A204.1 (cell line): ENCODE data around the gene MAP4K2.
"Not testable (repeated sequence)": the region's sequence is repeated elsewhere in the genome, so short reads cannot be mapped to it uniquely, and the experiment has no call there.

ENCODE experiments used
- FAIRE-seq: peaks from 2 replicates; lab custom pipeline; 2012; peaks lifted over from hg19 to GRCh38; lab: Jason Lieb, UNC

MAP4K2 gene

GRCh38 chr11:64838600-64839334 is 35.8 kb upstream of the MAP4K2 start:
- no peak for FAIRE-seq

DNA sequence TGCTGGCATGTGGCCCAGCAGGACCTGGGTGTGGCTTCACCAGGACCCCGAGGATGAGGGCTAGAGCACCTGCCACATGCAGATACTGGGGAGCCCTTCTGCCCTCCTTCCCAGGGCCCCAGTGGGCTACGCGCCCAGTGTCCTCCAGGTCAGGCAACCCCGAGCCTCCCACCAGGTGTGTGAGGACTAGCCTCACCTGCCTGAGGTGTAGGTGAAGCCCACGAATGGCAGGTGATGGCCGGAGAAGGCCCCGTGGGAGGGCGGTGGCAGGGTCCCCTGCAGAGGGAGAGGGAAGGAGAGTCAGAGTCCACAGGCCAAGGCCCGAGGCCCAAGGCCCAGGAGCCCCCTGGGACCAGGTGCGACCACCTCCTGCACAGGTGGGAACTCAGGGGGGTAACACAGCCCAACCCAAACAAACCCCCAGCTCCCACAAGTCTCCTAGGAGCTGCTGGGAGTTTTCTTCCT is 34.9 kb upstream of the MAP4K2 start:
- no peak for FAIRE-seq

GRCh38 chr11:64836448-64837072 is 33.5 kb upstream of the MAP4K2 start:
- FAIRE-seq = no peak

- FAIRE-seq = no peak
Measured at GRCh38 chr11:64835616-64836447, 32.8 kb upstream of the MAP4K2 start.

- no peak for FAIRE-seq
Measured at GRCh38 chr11:64834723-64835615, 32.0 kb upstream of the MAP4K2 start.

- no peak for FAIRE-seq
Measured at GRCh38 chr11:64834031-64834722, 31.2 kb upstream of the MAP4K2 start.

DNA sequence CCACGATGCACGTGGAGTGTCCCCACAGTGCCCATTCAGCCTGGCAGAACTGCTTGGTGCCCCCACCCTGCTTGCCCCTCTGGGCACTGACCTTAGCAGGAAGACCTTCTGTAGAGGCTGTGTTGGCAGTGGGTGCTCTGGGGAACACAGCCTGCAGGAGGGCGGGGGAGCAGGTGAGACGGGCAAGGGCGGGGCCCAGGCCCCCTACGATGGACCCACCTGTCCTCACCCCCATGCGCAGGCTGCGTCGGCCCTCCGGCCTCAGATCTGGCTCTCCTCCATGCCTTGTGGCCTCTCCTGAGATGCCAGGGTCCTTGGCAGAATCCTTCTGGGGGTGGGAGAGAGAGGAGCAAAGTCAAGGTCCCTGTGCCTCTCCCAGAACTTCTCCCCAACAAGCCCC is 30.5 kb upstream of the MAP4K2 start:
- no peak for FAIRE-seq

DNA sequence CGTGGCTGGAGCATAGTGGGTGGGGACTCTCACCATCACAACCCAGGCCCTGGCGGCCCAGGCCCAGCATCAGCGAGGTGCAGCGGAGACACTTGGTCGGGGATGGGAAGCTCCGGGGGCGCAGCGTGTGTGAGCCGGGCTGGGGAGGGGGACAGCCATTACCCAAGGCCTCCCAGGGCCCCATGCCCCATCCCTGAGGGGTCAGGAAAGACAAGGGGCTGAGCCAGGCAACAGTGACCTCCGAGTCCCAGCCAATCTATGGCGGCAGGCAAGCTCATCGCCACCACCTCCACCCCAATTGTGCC is 30.1 kb upstream of the MAP4K2 start:
- FAIRE-seq = no peak

DNA sequence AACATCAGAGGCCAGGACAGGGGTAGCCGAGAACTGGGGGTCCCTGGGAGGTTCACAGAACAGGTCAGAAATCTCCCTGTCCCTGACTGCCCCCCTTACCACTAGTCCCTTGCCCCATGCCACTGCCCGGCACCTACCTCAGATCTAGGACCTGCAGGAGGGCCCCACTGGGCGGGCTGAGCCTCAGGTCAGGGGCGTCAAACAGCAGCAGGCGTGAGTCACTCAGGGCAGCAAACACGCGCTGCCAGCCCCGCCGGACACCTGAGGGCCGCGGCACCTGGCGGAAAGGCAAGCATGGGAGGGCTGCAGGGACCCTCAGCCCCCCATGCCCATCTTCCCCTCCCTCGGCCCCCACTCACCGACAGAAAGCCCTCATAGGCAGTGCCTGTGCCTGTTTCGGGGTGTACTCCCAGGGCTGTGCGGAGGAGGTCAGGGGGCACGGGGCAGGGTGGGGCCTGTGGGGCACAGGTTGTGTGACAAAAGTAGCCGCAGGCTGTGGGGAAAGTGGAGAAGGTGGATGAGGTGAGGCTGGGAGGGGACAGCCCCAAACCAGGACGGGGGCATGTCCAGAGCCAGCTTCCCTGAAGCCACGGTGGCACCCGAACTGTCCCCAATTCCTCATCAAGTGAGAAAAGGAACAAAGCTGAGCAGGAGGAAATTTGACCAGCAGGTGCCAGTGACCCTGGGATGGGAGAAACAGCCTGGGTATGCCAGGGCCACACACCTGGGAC is 29.6 kb upstream of the MAP4K2 start:
- FAIRE-seq = no peak

DNA sequence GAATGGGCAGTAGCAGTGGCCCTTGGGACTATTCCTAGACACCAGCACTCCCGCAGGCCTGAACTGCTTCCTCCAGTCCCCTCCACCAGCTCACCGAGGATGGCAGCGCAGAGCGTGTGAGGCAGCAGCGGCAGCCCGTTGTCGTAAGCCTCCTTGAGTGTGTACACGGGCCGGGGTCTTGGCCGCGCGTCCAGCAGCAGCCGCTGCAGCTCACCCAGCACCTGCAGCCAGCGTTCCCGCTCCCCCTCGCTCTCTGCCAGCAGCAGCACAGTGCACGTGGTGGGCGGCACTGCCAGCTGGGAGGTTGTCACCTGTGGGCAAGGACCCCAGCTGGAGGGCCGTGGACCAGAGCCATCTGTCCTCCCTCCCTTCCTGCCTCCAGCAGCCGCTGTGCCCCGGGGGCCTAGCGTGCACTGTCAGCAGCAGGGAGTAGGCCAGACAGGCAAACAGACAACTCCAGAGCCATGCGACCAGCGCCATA is 28.4 kb upstream of the MAP4K2 start:
- FAIRE-seq = no peak

DNA sequence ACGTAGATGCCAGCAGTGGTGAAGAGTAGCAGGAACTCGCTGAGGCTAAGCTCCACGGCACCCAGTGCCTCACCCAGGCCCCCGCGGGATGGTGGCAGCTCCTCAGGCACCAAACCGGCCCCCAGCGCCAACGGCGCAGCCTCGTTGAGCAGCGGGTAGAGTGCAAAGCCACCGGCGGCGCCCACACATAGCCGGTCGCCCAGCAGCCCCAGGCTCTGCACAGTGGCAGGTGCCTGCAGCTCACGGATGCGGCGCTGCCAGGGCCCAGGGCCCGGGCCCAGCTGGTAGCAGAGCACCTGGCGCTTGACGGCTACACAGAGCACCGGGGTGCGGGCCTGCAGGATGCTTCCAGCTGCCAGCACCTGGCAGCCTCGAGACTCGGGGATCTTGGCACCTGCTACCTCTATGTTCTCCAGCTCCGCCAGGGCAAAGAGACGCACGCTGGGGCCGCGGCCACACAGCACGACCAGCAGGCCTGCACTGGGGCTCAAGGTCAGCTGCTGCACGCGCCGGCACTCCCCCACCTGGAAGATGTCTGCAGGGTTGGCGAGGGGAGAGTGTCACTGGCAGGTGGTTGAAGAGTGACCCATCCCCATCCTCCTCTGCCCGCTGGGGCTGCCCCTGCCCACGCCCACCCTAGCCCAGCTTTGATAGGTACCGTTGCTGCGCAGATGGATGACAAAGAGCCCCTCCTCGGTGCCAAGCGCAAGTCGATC is 26.7 kb upstream of the MAP4K2 start:
- no peak for FAIRE-seq

DNA sequence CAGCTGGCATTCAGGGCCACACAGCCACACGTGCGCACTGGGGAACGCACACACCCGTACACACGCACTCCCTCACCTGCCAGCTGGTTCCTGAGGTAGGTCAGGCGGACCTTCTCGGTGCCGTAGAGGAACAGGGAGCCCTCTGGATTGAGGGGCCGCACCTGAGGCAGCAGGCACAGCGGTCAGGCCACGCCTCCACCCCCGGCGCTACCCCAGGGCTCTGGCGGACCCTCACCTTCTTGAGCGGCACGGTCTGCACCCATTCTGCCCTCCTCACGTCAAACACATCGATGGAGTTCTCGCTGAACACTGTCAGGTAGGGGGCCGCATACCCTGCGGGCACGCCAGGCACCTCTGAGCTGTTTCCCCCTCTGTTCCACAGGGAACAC is 24.4 kb upstream of the MAP4K2 start:
- FAIRE-seq = no peak

DNA sequence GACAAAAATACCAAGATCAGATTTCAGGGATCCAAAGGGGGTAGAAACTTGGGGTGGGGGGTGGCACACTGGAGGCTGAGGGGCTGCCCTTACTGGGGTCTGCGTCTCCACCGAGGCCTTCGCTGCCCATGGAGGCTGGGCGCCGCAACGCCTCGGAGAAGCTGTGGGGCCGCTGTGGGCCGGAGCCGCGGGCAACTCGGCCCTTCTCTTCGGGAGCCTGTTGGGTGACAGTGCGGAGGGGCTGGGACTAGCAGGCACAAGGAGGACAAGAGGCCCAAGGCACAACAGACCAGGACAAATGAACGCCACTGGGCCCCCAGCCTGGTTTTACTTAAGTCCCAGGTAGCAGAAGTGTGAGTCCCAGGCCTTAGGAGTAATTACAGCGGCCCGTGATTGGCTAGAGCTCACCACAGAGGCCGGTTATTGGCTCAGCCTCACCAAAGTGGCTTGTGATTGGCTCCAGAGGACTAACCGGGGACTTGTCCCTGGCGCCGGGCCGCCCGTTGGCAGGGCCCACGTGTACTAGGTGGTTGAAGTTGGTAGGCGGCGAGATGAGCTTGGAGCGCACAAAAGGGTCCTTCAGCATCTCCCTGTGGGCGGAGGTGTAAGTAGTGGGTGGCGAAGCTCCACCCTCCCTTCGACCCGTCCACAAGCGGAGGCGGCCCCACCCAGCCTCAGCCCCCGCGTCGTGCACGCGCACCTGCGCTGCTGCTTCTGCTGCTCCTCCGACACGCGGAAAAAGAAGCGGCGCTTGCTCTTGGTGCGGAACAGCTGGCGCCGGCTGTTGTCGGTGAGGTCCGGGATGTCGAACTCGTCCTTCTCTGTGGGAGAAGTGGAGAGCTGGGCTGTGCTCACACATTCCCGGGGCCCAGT is 23.8 kb upstream of the MAP4K2 start:
- no peak for FAIRE-seq

- FAIRE-seq = no peak
Measured at GRCh38 chr11:64826062-64826461, 23.0 kb upstream of the MAP4K2 start.

DNA sequence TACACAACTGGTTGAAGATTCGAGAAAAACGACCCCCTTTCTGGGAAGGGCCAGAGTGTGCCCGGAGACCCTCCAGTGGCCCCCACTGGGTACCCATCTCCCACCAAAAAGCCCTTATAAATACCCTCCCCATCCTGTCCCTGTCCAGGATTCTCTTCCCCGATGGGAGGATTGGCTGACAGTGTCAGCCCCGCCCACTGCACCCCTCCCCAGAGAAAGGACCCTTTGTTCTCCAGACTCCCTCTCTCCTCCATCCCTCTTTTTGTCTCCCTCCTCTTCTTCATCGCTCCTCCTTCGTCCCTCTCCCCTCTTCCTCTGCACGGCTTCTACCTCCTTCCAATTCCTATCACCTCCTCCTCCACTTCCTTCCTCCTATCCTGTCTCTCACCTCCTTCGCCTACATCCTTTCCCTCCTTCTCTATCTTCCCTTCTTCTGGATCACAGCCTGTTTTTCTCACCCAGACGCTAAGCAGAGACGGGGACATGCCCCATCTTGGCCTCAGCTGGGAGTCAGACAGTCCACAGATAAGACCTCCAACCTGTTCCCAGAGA is 20.6 kb upstream of the MAP4K2 start:
- FAIRE-seq = no peak

DNA sequence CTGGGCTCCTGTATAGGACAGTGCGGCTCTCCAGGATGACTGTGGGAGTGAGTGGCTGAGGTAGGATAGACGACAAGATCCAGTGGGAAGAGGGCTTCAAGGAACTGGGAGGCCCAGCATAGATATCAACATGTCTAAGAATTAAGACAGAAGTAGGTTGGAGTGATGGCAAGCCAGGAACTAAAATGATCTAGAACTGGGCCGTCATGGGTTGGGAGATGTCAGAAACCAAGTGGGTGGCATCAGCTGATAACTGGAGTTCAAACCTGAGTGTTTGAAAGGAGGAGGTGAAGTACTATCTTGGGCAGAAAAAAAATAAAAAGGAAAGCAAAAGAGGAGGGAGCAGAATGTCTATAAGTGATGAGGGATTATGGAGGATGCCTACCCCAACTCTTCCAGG is 14.5 kb upstream of the MAP4K2 start:
- no peak for FAIRE-seq

- not testable (repeated sequence) for FAIRE-seq
Measured at GRCh38 chr11:64815433-64815832, 12.4 kb upstream of the MAP4K2 start.

GRCh38 chr11:64814712-64815187 is 11.7 kb upstream of the MAP4K2 start:
- no peak for FAIRE-seq

- FAIRE-seq = no peak
Measured at GRCh38 chr11:64813826-64814225, 10.8 kb upstream of the MAP4K2 start.
